Measurements from ENCODE around the gene TEX36.

The TEX36 gene

GRCh38 chr10:125609859-125610258, 73.1 kb downstream of the TEX36 start:
- no peak for TF ChIP-seq POLR2AphosphoS5 (IDR thresholded peaks at IDR 0.05; ENCODE audit: low read depth, low read length)
- TF ChIP-seq FOXP2 (optimal IDR thresholded peaks at IDR 0.05; ENCODE audit: borderline replicate concordance, extremely low read depth, extremely low read length, insufficient read depth) = no peak
- TF ChIP-seq SIN3A (IDR thresholded peaks at IDR 0.05; ENCODE audit: borderline replicate concordance, insufficient read depth, low read length) = no peak
- TF ChIP-seq TAF1 (IDR thresholded peaks at IDR 0.05; ENCODE audit: borderline replicate concordance, insufficient read depth, low read length) = no peak
- TF ChIP-seq, protein P1, sequence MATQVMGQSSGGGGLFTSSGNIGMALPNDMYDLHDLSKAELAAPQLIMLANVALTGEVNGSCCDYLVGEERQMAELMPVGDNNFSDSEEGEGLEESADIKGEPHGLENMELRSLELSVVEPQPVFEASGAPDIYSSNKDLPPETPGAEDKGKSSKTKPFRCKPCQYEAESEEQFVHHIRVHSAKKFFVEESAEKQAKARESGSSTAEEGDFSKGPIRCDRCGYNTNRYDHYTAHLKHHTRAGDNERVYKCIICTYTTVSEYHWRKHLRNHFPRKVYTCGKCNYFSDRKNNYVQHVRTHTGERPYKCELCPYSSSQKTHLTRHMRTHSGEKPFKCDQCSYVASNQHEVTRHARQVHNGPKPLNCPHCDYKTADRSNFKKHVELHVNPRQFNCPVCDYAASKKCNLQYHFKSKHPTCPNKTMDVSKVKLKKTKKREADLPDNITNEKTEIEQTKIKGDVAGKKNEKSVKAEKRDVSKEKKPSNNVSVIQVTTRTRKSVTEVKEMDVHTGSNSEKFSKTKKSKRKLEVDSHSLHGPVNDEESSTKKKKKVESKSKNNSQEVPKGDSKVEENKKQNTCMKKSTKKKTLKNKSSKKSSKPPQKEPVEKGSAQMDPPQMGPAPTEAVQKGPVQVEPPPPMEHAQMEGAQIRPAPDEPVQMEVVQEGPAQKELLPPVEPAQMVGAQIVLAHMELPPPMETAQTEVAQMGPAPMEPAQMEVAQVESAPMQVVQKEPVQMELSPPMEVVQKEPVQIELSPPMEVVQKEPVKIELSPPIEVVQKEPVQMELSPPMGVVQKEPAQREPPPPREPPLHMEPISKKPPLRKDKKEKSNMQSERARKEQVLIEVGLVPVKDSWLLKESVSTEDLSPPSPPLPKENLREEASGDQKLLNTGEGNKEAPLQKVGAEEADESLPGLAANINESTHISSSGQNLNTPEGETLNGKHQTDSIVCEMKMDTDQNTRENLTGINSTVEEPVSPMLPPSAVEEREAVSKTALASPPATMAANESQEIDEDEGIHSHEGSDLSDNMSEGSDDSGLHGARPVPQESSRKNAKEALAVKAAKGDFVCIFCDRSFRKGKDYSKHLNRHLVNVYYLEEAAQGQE (IDR thresholded peaks at IDR 0.05; ENCODE audit: insufficient read depth in 1 of 2, low read depth in 2 of 2, low read length in 2 of 2) = no peak

- no peak for TF ChIP-seq FOXP2 (optimal IDR thresholded peaks at IDR 0.05; ENCODE audit: borderline replicate concordance, extremely low read depth, extremely low read length, insufficient read depth)
These were observed 74.5 kb downstream of the TEX36 start for GRCh38 chr10:125608474-125608873.

GRCh38 chr10:125607689-125608290, 75.2 kb downstream of the TEX36 start:
- TF ChIP-seq TAF1 (IDR thresholded peaks at IDR 0.05; ENCODE audit: borderline replicate concordance, insufficient read depth, low read length) = no peak
- no peak for TF ChIP-seq FOXP2 (optimal IDR thresholded peaks at IDR 0.05; ENCODE audit: borderline replicate concordance, extremely low read depth, extremely low read length, insufficient read depth)

DNA sequence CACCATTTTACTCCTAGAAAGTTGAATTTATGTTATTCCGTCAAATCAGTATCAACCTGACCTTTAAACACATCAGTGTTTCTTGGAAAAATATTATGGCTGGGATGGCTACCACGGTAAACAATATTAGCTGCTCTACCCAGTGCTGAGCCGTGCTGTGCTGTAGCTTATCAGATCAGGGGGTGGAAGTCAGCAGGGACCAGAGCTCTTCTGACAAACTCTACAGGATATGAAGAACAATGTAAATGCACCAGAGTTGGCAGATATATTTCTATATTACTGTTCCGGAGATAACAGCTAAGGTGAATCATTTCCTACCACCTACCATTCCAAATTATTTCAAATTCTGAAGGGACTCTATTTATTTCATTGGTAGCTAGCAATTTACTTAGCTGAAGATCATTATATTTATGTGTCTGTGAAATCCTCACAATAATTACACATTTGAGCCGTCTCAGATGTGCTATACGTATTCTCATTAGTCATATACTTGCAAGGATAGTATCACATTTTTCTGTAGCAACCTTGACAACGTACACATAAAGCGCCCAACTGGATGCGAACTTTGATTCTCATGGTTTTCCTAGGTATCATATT, 76.5 kb downstream of the TEX36 start:
- TF ChIP-seq FOXP2 (optimal IDR thresholded peaks at IDR 0.05; ENCODE audit: borderline replicate concordance, extremely low read depth, extremely low read length, insufficient read depth) = no peak
- no peak for TF ChIP-seq SIN3A (IDR thresholded peaks at IDR 0.05; ENCODE audit: borderline replicate concordance, insufficient read depth, low read length)
- TF ChIP-seq POLR2AphosphoS5 (IDR thresholded peaks at IDR 0.05; ENCODE audit: low read depth, low read length) = no peak
- TF ChIP-seq, protein P1 (IDR thresholded peaks at IDR 0.05; ENCODE audit: insufficient read depth in 1 of 2, low read depth in 2 of 2, low read length in 2 of 2) = no peak
- TF ChIP-seq TAF1 (IDR thresholded peaks at IDR 0.05; ENCODE audit: borderline replicate concordance, insufficient read depth, low read length) = no peak

Measured in PFSK-1 (cell line).